C1 segment of cervical spinal cord (tissue), 14 donors: ENCODE data around the gene HOXD8.

ENCODE experiments used
- DNase-seq, 14 donors: peaks; one replicate each; lab custom pipeline; 2025; lab: John Stamatoyannopoulos, UW

The HOXD8 gene

GRCh38 chr2:176102309-176102866, 27.1 kb upstream of the HOXD8 start:
- DNase-seq: no peak

GRCh38 chr2:176103194-176103593, 26.3 kb upstream of the HOXD8 start:
- DNase-seq: no peak

GRCh38 chr2:176103742-176104315, 25.7 kb upstream of the HOXD8 start:
- DNase-seq: no peak

- no peak for DNase-seq
Observed at GRCh38 chr2:176104316-176105077, 25.0 kb upstream of the HOXD8 start.

GRCh38 chr2:176105078-176105729, 24.3 kb upstream of the HOXD8 start:
- DNase-seq: no peak

- no peak for DNase-seq
Observed at GRCh38 chr2:176105730-176106580, 23.6 kb upstream of the HOXD8 start.

GRCh38 chr2:176106581-176107539, 22.6 kb upstream of the HOXD8 start, which contains the start of gene HOXD11:
HOXD11 (plus strand) TSS chr2:176107280; CDS start chr2:176107356, 76 bp downstream.
- no peak for DNase-seq

GRCh38 chr2:176107731-176108181, 21.7 kb upstream of the HOXD8 start:
- DNase-seq: no peak

GRCh38 chr2:176109192-176109901, 20.2 kb upstream of the HOXD8 start:
- no peak for DNase-seq

GRCh38 chr2:176109946-176110345, 19.6 kb upstream of the HOXD8 start:
- DNase-seq: no peak

- DNase-seq: no peak
Observed at GRCh38 chr2:176110415-176111308, 18.8 kb upstream of the HOXD8 start.

GRCh38 chr2:176111309-176111663, 18.2 kb upstream of the HOXD8 start:
- DNase-seq: no peak

GRCh38 chr2:176111846-176112374, 17.6 kb upstream of the HOXD8 start:
- no peak for DNase-seq

GRCh38 chr2:176112375-176113302, 16.9 kb upstream of the HOXD8 start:
- DNase-seq: no peak

GRCh38 chr2:176114120-176114929, 15.2 kb upstream of the HOXD8 start:
- DNase-seq: no peak

- DNase-seq: no peak
Observed at GRCh38 chr2:176114930-176115625, 14.4 kb upstream of the HOXD8 start.
